A673 (cell line): ENCODE results near the gene TSR3. TPM values are rescaled to one million over a fixed set of nuclear protein-coding genes. Genes with fewer than 3 reads are reported as not detected.

ENCODE experiments used
- BruUV-seq: library from RNA; stranded (reverse); fragments of 400-500 nt; replicated peaks from 2 replicates; lab custom pipeline; 2021; lab: Mats Ljungman, UMichigan
- CTCF ChIA-PET: fragments of 300-600 bp; sonication (Branson Sonifier 250); formaldehyde crosslinking; loops from one replicate; lab custom pipeline; 2022; ENCODE audit warnings: antibody characterized with exemption; lab: Charles Lee
- POLR2A ChIA-PET: fragments of 300-600 bp; sonication (Branson Sonifier 250); formaldehyde crosslinking; loops from one replicate; lab custom pipeline; 2022; ENCODE audit warnings: antibody characterized with exemption; ENCODE audit not compliant: low non-redundant PET; lab: Charles Lee
- DNase-seq: peaks from one replicate; pipeline ENCODE4 v3.0.0-alpha.2; 2015; ENCODE audit warnings: low spot score
- H3K27ac ChIP-seq: fragments of 200-600 bp; sonication (generic); 2 replicates; pipeline ENCODE4 v1.5.1; 2016; ENCODE audit warnings: mixed run types, low read depth, mild to moderate bottlenecking, mixed read lengths, antibody characterized with exemption, low read length; ENCODE audit not compliant: poor library complexity, severe bottlenecking
- H3K27me3 ChIP-seq: fragments of 200-600 bp; sonication (generic); replicated peaks from 2 replicates; pipeline ENCODE4 v1.6.1; 2017; ENCODE audit warnings: mixed run types, low read depth, mild to moderate bottlenecking, mixed read lengths, antibody characterized with exemption, low read length; ENCODE audit not compliant: insufficient read depth, poor library complexity
- H3K36me3 ChIP-seq: fragments of 200-600 bp; sonication (generic); 2 replicates; pipeline ENCODE4 v1.6.1; 2016; ENCODE audit warnings: mixed run types, mild to moderate bottlenecking, mixed read lengths, antibody characterized with exemption, low read length; ENCODE audit not compliant: insufficient read depth, poor library complexity, severe bottlenecking
- H3K4me1 ChIP-seq: fragments of 200-600 bp; sonication (generic); 2 replicates; pipeline ENCODE4 v1.6.1; 2017; ENCODE audit warnings: mixed run types, mild to moderate bottlenecking, mixed read lengths, antibody characterized with exemption, low read length; ENCODE audit not compliant: insufficient read depth, poor library complexity, severe bottlenecking
- H3K4me3 ChIP-seq: fragments of 200-600 bp; sonication (generic); 2 replicates; pipeline ENCODE4 v1.5.1; 2016; ENCODE audit warnings: low read depth, mixed run types, mild to moderate bottlenecking, mixed read lengths, low read length; ENCODE audit not compliant: poor library complexity, severe bottlenecking
- H3K9me3 ChIP-seq: fragments of 200-600 bp; sonication (generic); 2 replicates; pipeline ENCODE4 v1.6.1; 2016; ENCODE audit warnings: mixed run types, low read depth, mild to moderate bottlenecking, mixed read lengths, antibody characterized with exemption, low read length; ENCODE audit not compliant: poor library complexity, severe bottlenecking
- EZH2 ChIP-seq: fragments of 200-600 bp; sonication (generic); IDR thresholded peaks from 2 replicates; pipeline ENCODE4 v1.6.1; 2017; ENCODE audit warnings: borderline replicate concordance, low read depth, mild to moderate bottlenecking, mixed read lengths, antibody characterized with exemption, low read length; ENCODE audit not compliant: poor library complexity, severe bottlenecking
- intact Hi-C: fragments of 100-400 bp; cut with micrococcal nuclease; formaldehyde crosslinking; loops from one replicate; pipeline ENCODE4 v1.10.0; 2022; ENCODE audit not compliant: unreplicated experiment
- total RNA-seq: library from RNA; stranded (reverse); gene quantifications from 2 replicates; pipeline ENCODE4 v1.2.3, GENCODE V29; 2021
- TF ChIP-seq, protein P1 (sequence below): fragments of 300-800, 200-600 bp; sonication (generic); conservative IDR thresholded peaks from 2 replicates; pipeline ENCODE4 v1.5.1; 2017; ENCODE audit warnings: low read depth, mild to moderate bottlenecking, antibody characterized with exemption, low read length, moderate library complexity, mixed read lengths

Gene TSR3
- total RNA-seq, 1 experiment from 2014 or later = 57.2 TPM

GRCh38 chr16:1390239-1390779 is 38.6 kb upstream of the TSR3 start:
- Histone ChIP-seq H3K27me3 (no peaks in the 10 kb centered on the region), H3K27ac (no peak overlapping the region), H3K4me1 (no peaks in the 10 kb centered on the region), H3K36me3 (no peaks in the 10 kb centered on the region), H3K4me3 (no peak overlapping the region), H3K9me3 (no peaks in the 10 kb centered on the region)
- DNase-seq = no peak
- CTCF ChIA-PET = no interaction called here
- POLR2A ChIA-PET = no interaction called here
- intact Hi-C loops = no loop called here
- TF ChIP-seq, protein P1, sequence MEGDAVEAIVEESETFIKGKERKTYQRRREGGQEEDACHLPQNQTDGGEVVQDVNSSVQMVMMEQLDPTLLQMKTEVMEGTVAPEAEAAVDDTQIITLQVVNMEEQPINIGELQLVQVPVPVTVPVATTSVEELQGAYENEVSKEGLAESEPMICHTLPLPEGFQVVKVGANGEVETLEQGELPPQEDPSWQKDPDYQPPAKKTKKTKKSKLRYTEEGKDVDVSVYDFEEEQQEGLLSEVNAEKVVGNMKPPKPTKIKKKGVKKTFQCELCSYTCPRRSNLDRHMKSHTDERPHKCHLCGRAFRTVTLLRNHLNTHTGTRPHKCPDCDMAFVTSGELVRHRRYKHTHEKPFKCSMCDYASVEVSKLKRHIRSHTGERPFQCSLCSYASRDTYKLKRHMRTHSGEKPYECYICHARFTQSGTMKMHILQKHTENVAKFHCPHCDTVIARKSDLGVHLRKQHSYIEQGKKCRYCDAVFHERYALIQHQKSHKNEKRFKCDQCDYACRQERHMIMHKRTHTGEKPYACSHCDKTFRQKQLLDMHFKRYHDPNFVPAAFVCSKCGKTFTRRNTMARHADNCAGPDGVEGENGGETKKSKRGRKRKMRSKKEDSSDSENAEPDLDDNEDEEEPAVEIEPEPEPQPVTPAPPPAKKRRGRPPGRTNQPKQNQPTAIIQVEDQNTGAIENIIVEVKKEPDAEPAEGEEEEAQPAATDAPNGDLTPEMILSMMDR = no peak
- no peak for TF ChIP-seq EZH2
- no TSS peak for BruUV-seq

GRCh38 chr16:1389762-1390161 is 38.1 kb upstream of the TSR3 start:
- Histone ChIP-seq H3K27ac (no peak overlapping the region), H3K36me3 (no peaks in the 10 kb centered on the region), H3K9me3 (no peaks in the 10 kb centered on the region), H3K4me3 (no peak overlapping the region), H3K4me1 (no peaks in the 10 kb centered on the region), H3K27me3 (no peaks in the 10 kb centered on the region)
- POLR2A ChIA-PET = no interaction called here
- intact Hi-C loops = no loop called here
- CTCF ChIA-PET = no interaction called here
- BruUV-seq = no TSS peak
- no peak for DNase-seq
- no peak for TF ChIP-seq EZH2
- TF ChIP-seq, protein P1 = no peak

DNA sequence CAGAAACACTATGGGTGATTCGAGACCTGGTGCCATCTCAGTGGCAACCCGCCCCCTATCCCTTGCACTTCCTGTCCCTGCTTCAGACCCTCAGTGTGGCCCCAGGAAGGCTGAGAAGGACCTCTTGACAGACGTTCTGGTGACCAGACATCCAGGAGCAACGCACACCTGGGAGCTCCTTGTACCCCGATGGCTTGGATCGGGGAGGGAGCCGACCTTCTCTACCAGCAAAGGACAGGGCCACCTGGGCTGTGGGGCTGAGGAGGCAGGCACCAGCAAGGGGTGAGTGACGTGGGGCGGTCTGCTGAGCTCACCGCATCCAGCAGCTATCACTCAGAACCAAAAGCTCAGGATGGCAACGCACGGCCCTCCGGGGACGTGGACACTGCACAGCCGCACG is 35.7 kb upstream of the TSR3 start:
- intact Hi-C loops = no loop called here
- Histone ChIP-seq H3K27ac (no peak overlapping the region), H3K4me1 (no peaks in the 10 kb centered on the region), H3K9me3 (no peaks in the 10 kb centered on the region), H3K27me3 (no peaks in the 10 kb centered on the region), H3K4me3 (no peak overlapping the region), H3K36me3 (no peaks in the 10 kb centered on the region)
- CTCF ChIA-PET = no interaction called here
- TF ChIP-seq, protein P1 = no peak
- TF ChIP-seq EZH2 = no peak
- no TSS peak for BruUV-seq
- DNase-seq = no peak
- POLR2A ChIA-PET = no interaction called here
